ENCODE measurements around the gene PDIA4.

The PDIA4 gene
- total RNA-seq = 72.3 to 94.5 (median 92.7) reads per million in 3 donors

DNA sequence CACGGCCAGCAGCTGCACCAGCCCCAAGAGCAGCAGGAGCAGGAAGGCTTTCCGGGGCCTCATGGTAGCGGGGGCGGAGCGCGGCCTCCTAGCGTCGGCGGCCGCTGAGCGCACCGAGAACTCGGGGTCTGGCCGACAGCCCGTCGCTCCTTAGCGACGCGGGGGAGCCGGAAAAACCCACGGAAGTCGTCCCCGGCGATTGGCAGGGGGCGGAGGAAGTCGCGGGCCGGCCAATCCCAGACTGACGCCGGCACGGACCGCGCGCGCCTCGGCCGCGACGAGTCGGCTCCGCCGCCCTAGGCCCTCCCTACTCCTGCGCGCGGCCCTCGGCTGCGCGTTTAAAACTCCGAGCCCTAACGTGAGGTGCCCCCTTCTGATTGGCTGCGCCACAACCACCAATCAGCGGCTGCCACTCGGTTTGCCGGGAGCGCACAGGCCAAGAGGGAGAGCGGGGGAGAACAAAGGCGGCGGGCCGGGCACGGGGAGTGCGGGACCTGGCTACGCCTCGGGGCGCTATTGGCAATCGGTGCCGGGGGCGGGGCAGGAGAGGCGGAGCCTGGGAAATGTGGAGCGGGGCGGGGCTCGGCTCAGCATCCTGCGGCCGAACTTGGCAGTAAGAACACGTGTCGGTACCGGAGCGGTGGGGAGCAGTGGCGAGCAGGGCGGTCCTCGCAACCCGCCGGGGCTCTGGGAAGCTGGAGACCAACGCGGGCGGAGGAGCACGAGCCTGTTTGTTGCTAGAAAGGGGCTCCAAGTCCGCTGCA lies at the start of gene PDIA4:
PDIA4 (minus strand) TSS at position 160 of the 764 bp plus-strand sequence; CDS start at position 63, 97 bp downstream.
- DNase-seq = peak; percentile 99
- H3K4me1 ChIP-seq (ENCODE audit: control insufficient read depth, insufficient read depth, low read length, poor library complexity, severe bottlenecking) = peaks cover 26% of the 10 kb centered on the region
- H3K9me3 ChIP-seq (ENCODE audit: control insufficient read depth, low read length) = no peaks in the 10 kb centered on the region

DNA sequence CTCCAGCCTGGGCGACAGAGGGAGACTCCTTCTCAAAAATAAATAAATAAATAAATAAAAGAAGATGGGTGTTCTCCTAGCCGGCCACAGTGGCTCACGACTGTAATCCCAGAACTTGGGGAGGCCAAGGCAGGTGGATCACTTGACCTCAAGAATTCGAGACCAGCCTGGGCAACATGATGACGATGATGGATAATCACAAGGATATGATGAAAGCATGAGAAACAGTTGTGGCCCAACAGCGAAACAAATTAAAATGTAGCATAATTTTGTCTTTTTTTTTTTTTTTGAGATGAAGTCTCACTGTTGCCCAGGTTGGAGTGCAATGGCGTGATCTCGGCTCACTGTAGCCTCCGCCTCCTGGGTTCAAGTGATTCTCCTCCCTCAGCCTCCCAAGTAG lies 49.3 kb upstream of the PDIA4 start:
- H3K4me1 ChIP-seq (ENCODE audit: control insufficient read depth, insufficient read depth, low read length, poor library complexity, severe bottlenecking) = no peaks in the 10 kb centered on the region
- no peak overlapping the region for H3K27ac ChIP-seq (ENCODE audit: insufficient read depth, low read length, poor library complexity, severe bottlenecking)
- H3K9me3 ChIP-seq (ENCODE audit: control insufficient read depth, low read length) = no peaks in the 10 kb centered on the region
- no peak overlapping the region for H3K4me3 ChIP-seq (ENCODE audit: insufficient read depth, low read depth, low read length, poor library complexity, severe bottlenecking)
- DNase-seq = no peak
- no peaks in the 10 kb centered on the region for H3K27me3 ChIP-seq (replicated peaks; ENCODE audit: control insufficient read depth, insufficient read depth, low read length, poor library complexity, severe bottlenecking)
- peaks cover under 1% of the 10 kb centered on the region for H3K36me3 ChIP-seq (ENCODE audit: control insufficient read depth, insufficient read depth, low read length)

More for the DNA sequence above, at the start of gene PDIA4:
- peak within 1 kb of the TSS; percentile 78 for H3K27ac ChIP-seq (ENCODE audit: insufficient read depth, low read length, poor library complexity, severe bottlenecking)
- no peaks in the 10 kb centered on the region for H3K27me3 ChIP-seq (replicated peaks; ENCODE audit: control insufficient read depth, insufficient read depth, low read length, poor library complexity, severe bottlenecking)
- no peaks in the 10 kb centered on the region for H3K36me3 ChIP-seq (ENCODE audit: control insufficient read depth, insufficient read depth, low read length)
- H3K4me3 ChIP-seq (ENCODE audit: insufficient read depth, low read depth, low read length, poor library complexity, severe bottlenecking) = peak within 1 kb of the TSS; percentile 90

DNA sequence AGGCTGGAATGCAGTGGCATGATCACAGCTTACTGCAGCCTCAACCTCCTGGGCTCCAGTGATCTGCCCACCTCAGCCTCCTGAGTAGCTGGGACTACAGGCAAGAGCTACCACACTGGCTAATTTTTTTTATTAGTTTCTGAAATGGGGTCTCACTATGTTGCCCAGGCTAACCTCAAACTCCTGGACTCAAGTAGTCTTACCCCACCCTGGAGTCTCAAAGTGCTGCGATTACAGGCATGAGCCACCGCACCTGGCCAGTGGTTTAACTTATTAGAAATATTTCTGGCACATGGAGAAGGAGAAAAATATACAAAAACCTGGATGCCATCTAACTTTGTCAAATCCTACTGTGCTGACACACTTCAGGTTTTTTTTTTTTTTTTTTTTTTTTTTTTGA lies 47.0 kb upstream of the PDIA4 start:
- H3K27me3 ChIP-seq (replicated peaks; ENCODE audit: control insufficient read depth, insufficient read depth, low read length, poor library complexity, severe bottlenecking) = no peaks in the 10 kb centered on the region
- DNase-seq = no peak
- no peak overlapping the region for H3K27ac ChIP-seq (ENCODE audit: insufficient read depth, low read length, poor library complexity, severe bottlenecking)
- no peaks in the 10 kb centered on the region for H3K4me1 ChIP-seq (ENCODE audit: control insufficient read depth, insufficient read depth, low read length, poor library complexity, severe bottlenecking)
- H3K36me3 ChIP-seq (ENCODE audit: control insufficient read depth, insufficient read depth, low read length) = peaks cover 23% of the 10 kb centered on the region
- H3K9me3 ChIP-seq (ENCODE audit: control insufficient read depth, low read length) = no peaks in the 10 kb centered on the region
- no peak overlapping the region for H3K4me3 ChIP-seq (ENCODE audit: insufficient read depth, low read depth, low read length, poor library complexity, severe bottlenecking)

DNA sequence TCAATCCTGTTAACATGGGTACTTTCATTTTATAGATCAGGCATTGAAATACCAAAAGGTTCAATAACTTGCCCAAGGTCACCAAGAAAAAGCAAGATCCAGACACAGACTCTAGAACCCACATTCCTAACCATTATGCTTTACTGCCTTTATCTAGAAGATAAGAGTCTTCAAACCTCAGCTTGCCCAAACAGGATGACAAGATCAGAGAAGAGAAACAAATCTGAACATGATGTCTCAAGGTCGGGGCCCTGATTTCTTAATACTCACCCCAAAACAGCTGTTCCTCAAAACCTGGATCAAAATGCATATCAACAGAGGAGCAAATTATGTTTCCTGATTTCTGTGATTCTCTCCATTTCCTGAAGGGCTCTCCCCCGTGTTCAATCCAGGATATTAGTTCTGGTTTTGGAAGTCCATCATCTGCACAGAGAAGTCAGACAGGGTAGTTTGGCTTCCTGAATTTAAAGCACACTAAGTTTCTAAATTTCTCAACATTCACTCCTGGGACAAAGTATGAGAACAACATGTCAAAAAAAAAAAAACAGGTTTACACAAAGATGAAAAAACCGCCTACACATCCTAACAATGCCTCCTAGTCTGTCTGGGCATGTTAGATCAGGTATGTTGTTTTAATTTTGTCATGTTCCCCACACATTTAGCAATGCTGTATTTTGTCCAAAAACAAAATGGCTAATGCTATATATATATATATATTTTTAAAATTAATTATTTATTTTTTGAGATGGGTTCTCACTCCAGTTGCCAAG lies 46.0 kb upstream of the PDIA4 start:
- no peaks in the 10 kb centered on the region for H3K9me3 ChIP-seq (ENCODE audit: control insufficient read depth, low read length)
- H3K4me1 ChIP-seq (ENCODE audit: control insufficient read depth, insufficient read depth, low read length, poor library complexity, severe bottlenecking) = no peaks in the 10 kb centered on the region
- peaks cover 29% of the 10 kb centered on the region for H3K36me3 ChIP-seq (ENCODE audit: control insufficient read depth, insufficient read depth, low read length)
- H3K4me3 ChIP-seq (ENCODE audit: insufficient read depth, low read depth, low read length, poor library complexity, severe bottlenecking) = no peak overlapping the region
- no peak for DNase-seq
- H3K27me3 ChIP-seq (replicated peaks; ENCODE audit: control insufficient read depth, insufficient read depth, low read length, poor library complexity, severe bottlenecking) = no peaks in the 10 kb centered on the region
- no peak overlapping the region for H3K27ac ChIP-seq (ENCODE audit: insufficient read depth, low read length, poor library complexity, severe bottlenecking)

DNA sequence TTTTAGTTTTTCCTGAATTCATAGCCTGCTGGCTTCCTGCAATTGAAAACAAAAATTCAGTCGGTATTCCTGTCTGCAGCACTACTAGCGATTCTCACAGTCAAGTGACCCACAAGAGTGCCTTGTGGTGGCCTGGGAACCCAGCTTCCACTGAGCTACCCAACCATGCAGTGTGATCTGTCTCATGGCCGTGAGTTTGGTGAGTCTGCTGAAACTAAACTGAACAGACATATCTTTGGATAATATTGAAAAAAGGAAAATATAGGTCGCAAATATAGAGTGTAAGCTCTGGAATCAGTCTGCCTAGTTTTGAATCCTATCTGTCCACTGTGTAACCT lies 44.1 kb upstream of the PDIA4 start:
- H3K9me3 ChIP-seq (ENCODE audit: control insufficient read depth, low read length) = no peaks in the 10 kb centered on the region
- H3K4me1 ChIP-seq (ENCODE audit: control insufficient read depth, insufficient read depth, low read length, poor library complexity, severe bottlenecking) = no peaks in the 10 kb centered on the region
- no peak for DNase-seq
- no peak overlapping the region for H3K27ac ChIP-seq (ENCODE audit: insufficient read depth, low read length, poor library complexity, severe bottlenecking)
- no peaks in the 10 kb centered on the region for H3K27me3 ChIP-seq (replicated peaks; ENCODE audit: control insufficient read depth, insufficient read depth, low read length, poor library complexity, severe bottlenecking)
- peaks cover 29% of the 10 kb centered on the region for H3K36me3 ChIP-seq (ENCODE audit: control insufficient read depth, insufficient read depth, low read length)
- H3K4me3 ChIP-seq (ENCODE audit: insufficient read depth, low read depth, low read length, poor library complexity, severe bottlenecking) = no peak overlapping the region

DNA sequence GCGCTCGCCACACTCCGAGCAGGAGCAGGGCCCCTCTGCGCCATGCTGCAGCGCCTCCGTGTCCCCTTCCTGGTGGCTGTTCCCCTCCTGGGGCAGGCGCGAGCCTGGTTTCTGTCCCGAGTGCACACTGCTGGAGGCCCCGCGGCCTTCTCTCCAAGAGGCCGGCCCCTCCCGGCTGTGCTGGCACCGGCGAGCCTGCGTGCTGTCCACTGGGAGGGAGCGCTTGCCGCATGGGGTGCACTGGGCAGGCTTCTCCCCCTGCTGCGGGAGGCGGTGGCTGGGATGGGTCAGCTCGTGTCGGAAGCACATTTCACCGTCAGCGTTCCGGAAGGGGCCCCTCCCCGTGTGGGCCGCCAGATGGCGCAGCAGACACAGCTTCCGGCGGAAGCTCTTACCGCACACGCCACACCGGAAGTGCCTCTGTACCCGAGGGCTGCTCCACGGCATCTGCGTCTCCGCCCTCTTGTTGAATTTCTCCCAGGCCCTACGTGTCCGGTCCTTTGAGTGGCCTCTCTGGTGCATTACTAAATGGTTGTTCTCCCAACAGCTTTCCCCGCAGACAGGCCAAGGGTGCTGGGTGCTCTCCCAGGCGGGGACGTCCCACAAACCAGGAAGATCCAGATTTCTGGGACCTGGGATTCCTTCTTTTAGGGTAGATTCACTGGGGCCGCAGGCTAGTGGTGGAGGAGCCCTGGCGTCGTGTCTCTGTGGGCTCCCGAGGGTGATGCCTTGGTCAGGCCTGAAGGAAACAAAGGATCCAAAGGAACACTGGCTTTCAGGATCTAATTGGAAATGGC lies 43.5 kb upstream of the PDIA4 start:
- H3K36me3 ChIP-seq (ENCODE audit: control insufficient read depth, insufficient read depth, low read length) = peaks cover 29% of the 10 kb centered on the region
- no peak overlapping the region for H3K4me3 ChIP-seq (ENCODE audit: insufficient read depth, low read depth, low read length, poor library complexity, severe bottlenecking)
- H3K9me3 ChIP-seq (ENCODE audit: control insufficient read depth, low read length) = no peaks in the 10 kb centered on the region
- H3K4me1 ChIP-seq (ENCODE audit: control insufficient read depth, insufficient read depth, low read length, poor library complexity, severe bottlenecking) = no peaks in the 10 kb centered on the region
- H3K27ac ChIP-seq (ENCODE audit: insufficient read depth, low read length, poor library complexity, severe bottlenecking) = peak overlapping the region; percentile 61
- peak; percentile 16 to 41 (median 27) for DNase-seq
- H3K27me3 ChIP-seq (replicated peaks; ENCODE audit: control insufficient read depth, insufficient read depth, low read length, poor library complexity, severe bottlenecking) = no peaks in the 10 kb centered on the region

DNA sequence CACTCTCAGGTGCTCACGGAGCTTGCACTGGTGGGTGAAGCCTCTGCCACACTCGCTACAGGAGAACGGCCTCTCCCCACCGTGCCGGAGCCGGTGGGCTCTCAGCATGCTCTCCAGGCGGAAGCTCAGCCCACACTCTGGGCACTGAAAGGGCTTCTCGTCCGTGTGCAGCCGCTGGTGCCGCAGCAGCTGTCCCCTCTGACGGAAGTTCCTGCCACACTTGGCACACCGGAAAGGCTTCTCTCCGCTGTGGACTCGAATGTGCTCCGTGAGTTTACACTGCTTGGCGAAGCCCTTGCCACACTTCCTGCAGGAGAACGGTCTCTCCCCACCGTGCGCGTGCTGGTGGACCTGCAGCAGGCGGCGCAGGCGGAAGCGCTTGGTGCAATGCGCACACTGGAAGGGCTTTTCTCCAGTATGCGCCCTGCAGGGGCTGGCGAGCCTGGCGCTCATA lies 42.9 kb upstream of the PDIA4 start:
- no peaks in the 10 kb centered on the region for H3K27me3 ChIP-seq (replicated peaks; ENCODE audit: control insufficient read depth, insufficient read depth, low read length, poor library complexity, severe bottlenecking)
- no peaks in the 10 kb centered on the region for H3K4me1 ChIP-seq (ENCODE audit: control insufficient read depth, insufficient read depth, low read length, poor library complexity, severe bottlenecking)
- no peaks in the 10 kb centered on the region for H3K9me3 ChIP-seq (ENCODE audit: control insufficient read depth, low read length)
- H3K27ac ChIP-seq (ENCODE audit: insufficient read depth, low read length, poor library complexity, severe bottlenecking) = no peak overlapping the region
- H3K4me3 ChIP-seq (ENCODE audit: insufficient read depth, low read depth, low read length, poor library complexity, severe bottlenecking) = no peak overlapping the region
- peaks cover 29% of the 10 kb centered on the region for H3K36me3 ChIP-seq (ENCODE audit: control insufficient read depth, insufficient read depth, low read length)
- no peak for DNase-seq

GRCh38 chr7:149070372-149071125 lies 42.2 kb upstream of the PDIA4 start:
- H3K4me1 ChIP-seq (ENCODE audit: control insufficient read depth, insufficient read depth, low read length, poor library complexity, severe bottlenecking) = no peaks in the 10 kb centered on the region
- H3K27me3 ChIP-seq (replicated peaks; ENCODE audit: control insufficient read depth, insufficient read depth, low read length, poor library complexity, severe bottlenecking) = no peaks in the 10 kb centered on the region
- no peak overlapping the region for H3K4me3 ChIP-seq (ENCODE audit: insufficient read depth, low read depth, low read length, poor library complexity, severe bottlenecking)
- no peak for DNase-seq
- no peaks in the 10 kb centered on the region for H3K9me3 ChIP-seq (ENCODE audit: control insufficient read depth, low read length)
- H3K27ac ChIP-seq (ENCODE audit: insufficient read depth, low read length, poor library complexity, severe bottlenecking) = no peak overlapping the region
- H3K36me3 ChIP-seq (ENCODE audit: control insufficient read depth, insufficient read depth, low read length) = peaks cover 29% of the 10 kb centered on the region

- Histone ChIP-seq H3K4me1 (ENCODE audit: control insufficient read depth, insufficient read depth, low read length, poor library complexity, severe bottlenecking) (no peaks in the 10 kb centered on the region), H3K9me3 (ENCODE audit: control insufficient read depth, low read length) (no peaks in the 10 kb centered on the region), H3K27ac (ENCODE audit: insufficient read depth, low read length, poor library complexity, severe bottlenecking) (no peak overlapping the region), H3K36me3 (ENCODE audit: control insufficient read depth, insufficient read depth, low read length) (peaks cover 29% of the 10 kb centered on the region), H3K4me3 (ENCODE audit: insufficient read depth, low read depth, low read length, poor library complexity, severe bottlenecking) (no peak overlapping the region), H3K27me3 (replicated peaks; ENCODE audit: control insufficient read depth, insufficient read depth, low read length, poor library complexity, severe bottlenecking) (no peaks in the 10 kb centered on the region)
- DNase-seq = no peak
Observed at GRCh38 chr7:149067869-149068268, 39.6 kb upstream of the PDIA4 start.
